HepG2 (cell line): ENCODE data around the gene USP19. TPM values are rescaled to one million over a fixed set of nuclear protein-coding genes. Genes with fewer than 3 reads are reported as not detected.

Experiments used
- ATF4 ChIP-seq, 2 experiments: fragments of 450-650 bp in 1 of 2; sonication (generic) in 1 of 2; formaldehyde crosslinking; IDR thresholded peaks; 2 replicates each; pipeline versions ENCODE4 v1.5.0 to v1.8.0; 2020 to 2022; ENCODE audit warnings: mild to moderate bottlenecking in 1 of 2, missing genetic modification reagents in 1 of 2
- CENPT ChIP-seq: sonication (generic); formaldehyde crosslinking; IDR thresholded peaks from 2 replicates; pipeline ENCODE4 v1.8.0; 2022; ENCODE audit warnings: low read depth, mild to moderate bottlenecking, moderate library complexity, missing genetic modification reagents
- E2F5 ChIP-seq: sonication (generic); formaldehyde crosslinking; conservative IDR thresholded peaks from 2 replicates; pipeline ENCODE4 v1.4.0; 2020; ENCODE audit warnings: missing genetic modification reagents
- LRRFIP1 ChIP-seq: sonication (generic); formaldehyde crosslinking; conservative IDR thresholded peaks from 2 replicates; pipeline ENCODE4 v1.4.0; 2020; ENCODE audit warnings: missing genetic modification reagents
- SKIL ChIP-seq: sonication (generic); formaldehyde crosslinking; IDR thresholded peaks from 2 replicates; pipeline ENCODE4 v1.8.0; 2022; ENCODE audit warnings: missing genetic modification reagents, mild to moderate bottlenecking, moderate library complexity, borderline replicate concordance
- SRY ChIP-seq: sonication (generic); formaldehyde crosslinking; IDR thresholded peaks from 2 replicates; pipeline ENCODE4 v1.8.0; 2022; ENCODE audit warnings: mild to moderate bottlenecking, missing genetic modification reagents
- ZFP41 ChIP-seq: sonication (generic); formaldehyde crosslinking; IDR thresholded peaks from 2 replicates; pipeline ENCODE4 v1.4.0; 2020; ENCODE audit warnings: mild to moderate bottlenecking, missing genetic modification reagents, borderline replicate concordance
- ZFP90 ChIP-seq: sonication (generic); formaldehyde crosslinking; IDR thresholded peaks from 2 replicates; pipeline ENCODE4 v1.8.0; 2022; ENCODE audit warnings: missing genetic modification reagents, mild to moderate bottlenecking, inconsistent platforms, borderline replicate concordance
- ZNF598 ChIP-seq: sonication (generic); formaldehyde crosslinking; IDR thresholded peaks from 2 replicates; pipeline ENCODE4 v1.5.1; 2020; ENCODE audit warnings: mild to moderate bottlenecking, missing genetic modification reagents, borderline replicate concordance
- ZNF605 ChIP-seq: sonication (generic); formaldehyde crosslinking; IDR thresholded peaks from 2 replicates; pipeline ENCODE4 v1.8.0; 2022; ENCODE audit warnings: mild to moderate bottlenecking, missing genetic modification reagents
- ZNF724P ChIP-seq: sonication (generic); formaldehyde crosslinking; IDR thresholded peaks from 2 replicates; pipeline ENCODE4 v1.8.0; 2022; ENCODE audit warnings: missing genetic modification reagents, borderline replicate concordance
- ZUFSP ChIP-seq: sonication (generic); formaldehyde crosslinking; IDR thresholded peaks from 2 replicates; pipeline ENCODE4 v1.9.0; 2021; ENCODE audit warnings: missing genetic modification reagents, mild to moderate bottlenecking, borderline replicate concordance
- polyA plus RNA-seq, 8 experiments: library from polyadenylated mRNA; depleted of rRNA in 3 of 8; stranded (reverse) in 7 of 8; unstranded in 1 of 8; fragments of >200 nt; fragmentation: Illumina TruSeq in 4 of 8; extraction: Trizol in 4 of 8; gene quantifications; 2 replicates each; pipeline versions ENCODE4 v1.2.1 to v1.2.3, GENCODE V29; 2011 to 2016; ENCODE audit warnings: low read depth in 4 of 8, missing spikeins in 1 of 8, mixed read lengths in 1 of 8; ENCODE audit not compliant: insufficient read depth in 1 of 8
- total RNA-seq, 5 experiments: library from RNA; depleted of rRNA; stranded (reverse); fragments of >200 nt; fragmentation: Illumina TruSeq; extraction: Trizol; gene quantifications; 2 replicates each; pipeline ENCODE4 v1.2.3, GENCODE V29; 2016; ENCODE audit warnings: low read depth in 1 of 5

USP19 gene
- total and polyA plus RNA-seq, 2 of the 13 experiments (the other 11 are each of a cell fraction or from before 2014, with no cell fraction given): 28.3 to 31.7 TPM

- no peak for TF ChIP-seq ZFP90 (CRISPR knock-in tag)
- TF ChIP-seq ZUFSP (CRISPR knock-in tag): no peak
- TF ChIP-seq ZNF724P (CRISPR knock-in tag): no peak; the same call in 1 of the 2 replicates
- no peak for TF ChIP-seq ATF4 (CRISPR knock-in tag; IDR thresholded peaks at IDR 0.05)
- TF ChIP-seq LRRFIP1 (CRISPR knock-in tag): no peak
- 0 out of 2 replicates have a peak, but pooled peaks have one; percentile 41 for TF ChIP-seq SRY
- no peak; the same call in 1 of the 2 replicates for TF ChIP-seq ZNF605 (CRISPR knock-in tag)
- no peak for TF ChIP-seq CENPT
- no peak for TF ChIP-seq ZNF598 (CRISPR knock-in tag)
- TF ChIP-seq SKIL (CRISPR knock-in tag): no peak
- no peak for TF ChIP-seq ZFP41 (CRISPR knock-in tag)
- TF ChIP-seq E2F5 (CRISPR knock-in tag): no peak
These were observed 45.4 kb upstream of the USP19 start, which contains the start of gene CCDC71 (continued) for GRCh38 chr3:49165771-49166751.
